ENCODE measurements around the gene NTN4. TPM values are rescaled to one million over a fixed set of nuclear protein-coding genes. Genes with fewer than 3 reads are reported as not detected.

The NTN4 gene
- total RNA-seq, 2 experiments from 2014 or later: not detected

- TF ChIP-seq CTCF (IDR thresholded peaks at IDR 0.05): no peak
- POLR2A ChIA-PET: no interaction called here
- intact Hi-C loops (cut with micrococcal nuclease): no loop called here
- H3K9me3 Mint-ChIP-seq: no peaks in the 10 kb centered on the region
- no peaks in the 10 kb centered on the region for H3K4me1 Mint-ChIP-seq (ENCODE audit: low read depth)
- H3K27ac Mint-ChIP-seq: no peak overlapping the region
- DNase-seq (no peak), ATAC-seq (no peak)
- no peak overlapping the region for H3K4me3 Mint-ChIP-seq
- peaks cover 3% of the 10 kb centered on the region for H3K27me3 Mint-ChIP-seq
- H3K36me3 Mint-ChIP-seq (ENCODE audit: low read depth): no peaks in the 10 kb centered on the region
- CTCF ChIA-PET: interaction anchor here (1.2 kb wide), 1 partner anchor 120 kb away, joined by 3 read pairs; no protein-coding TSS in a partner anchor
Measured at GRCh38 chr12:95694136-95694535, 96.4 kb downstream of the NTN4 start.

GRCh38 chr12:95693689-95694088, 96.9 kb downstream of the NTN4 start:
- ATAC-seq (no peak), DNase-seq (no peak)
- H3K9me3 Mint-ChIP-seq: no peaks in the 10 kb centered on the region
- no peak overlapping the region for H3K27ac Mint-ChIP-seq
- ChIA-PET POLR2A (no interaction called here), CTCF (interaction anchor here (1.2 kb wide), 1 partner anchor 121 kb away, joined by 3 read pairs; no protein-coding TSS in a partner anchor)
- no peaks in the 10 kb centered on the region for H3K36me3 Mint-ChIP-seq (ENCODE audit: low read depth)
- intact Hi-C loops (cut with micrococcal nuclease): no loop called here
- TF ChIP-seq CTCF (IDR thresholded peaks at IDR 0.05): no peak
- H3K4me3 Mint-ChIP-seq: no peak overlapping the region
- H3K27me3 Mint-ChIP-seq: peaks cover 3% of the 10 kb centered on the region
- H3K4me1 Mint-ChIP-seq (ENCODE audit: low read depth): no peaks in the 10 kb centered on the region

- no peaks in the 10 kb centered on the region for H3K9me3 Mint-ChIP-seq
- TF ChIP-seq CTCF (IDR thresholded peaks at IDR 0.05): no peak
- H3K36me3 Mint-ChIP-seq (ENCODE audit: low read depth): no peaks in the 10 kb centered on the region
- H3K4me3 Mint-ChIP-seq: no peak overlapping the region
- CTCF ChIA-PET: interaction anchor here (1.0 kb wide), 1 partner anchor 23 kb away, joined by 3 read pairs; no protein-coding TSS in a partner anchor
- no peak for DNase-seq
- no peak for ATAC-seq
- POLR2A ChIA-PET: no interaction called here
- no peak overlapping the region for H3K27ac Mint-ChIP-seq
- H3K27me3 Mint-ChIP-seq: peaks cover 6% of the 10 kb centered on the region
- intact Hi-C loops (cut with micrococcal nuclease): no loop called here
- H3K4me1 Mint-ChIP-seq (ENCODE audit: low read depth): no peaks in the 10 kb centered on the region
Measured at GRCh38 chr12:95690861-95691635, 99.5 kb downstream of the NTN4 start.

- intact Hi-C loops (cut with micrococcal nuclease): no loop called here
- no peak for DNase-seq
- TF ChIP-seq CTCF (IDR thresholded peaks at IDR 0.05): no peak
- ATAC-seq: no peak
- Mint-ChIP-seq H3K36me3 (ENCODE audit: low read depth) (no peaks in the 10 kb centered on the region), H3K9me3 (no peaks in the 10 kb centered on the region), H3K4me1 (ENCODE audit: low read depth) (no peaks in the 10 kb centered on the region), H3K27ac (no peak overlapping the region), H3K27me3 (peaks cover 6% of the 10 kb centered on the region), H3K4me3 (no peak overlapping the region)
- ChIA-PET POLR2A (no interaction called here), CTCF (no interaction called here)
Measured at GRCh38 chr12:95687937-95688336, 102.6 kb downstream of the NTN4 start.

GRCh38 chr12:95683418-95683817, 107.1 kb downstream of the NTN4 start:
- DNase-seq (no peak), ATAC-seq (no peak)
- intact Hi-C loops (cut with micrococcal nuclease): no loop called here
- no peak for TF ChIP-seq CTCF (IDR thresholded peaks at IDR 0.05)
- POLR2A ChIA-PET: interaction anchor here (0.6 kb wide), 1 partner anchor 155 kb away, joined by 3 read pairs; no protein-coding TSS in a partner anchor
- Mint-ChIP-seq H3K9me3 (no peaks in the 10 kb centered on the region), H3K36me3 (ENCODE audit: low read depth) (no peaks in the 10 kb centered on the region), H3K4me1 (ENCODE audit: low read depth) (no peaks in the 10 kb centered on the region), H3K4me3 (no peak overlapping the region), H3K27me3 (peaks cover 3% of the 10 kb centered on the region), H3K27ac (no peak overlapping the region)
- CTCF ChIA-PET: no interaction called here
